Measurements from ENCODE around the gene GPN1.
A peak's percentile ranks its signal among the peaks of the same experiment; 100 is the strongest.
"Not testable (repeated sequence)": the region's sequence is repeated elsewhere in the genome, so short reads cannot be mapped to it uniquely, and the experiment has no call there.

GPN1 gene

DNA sequence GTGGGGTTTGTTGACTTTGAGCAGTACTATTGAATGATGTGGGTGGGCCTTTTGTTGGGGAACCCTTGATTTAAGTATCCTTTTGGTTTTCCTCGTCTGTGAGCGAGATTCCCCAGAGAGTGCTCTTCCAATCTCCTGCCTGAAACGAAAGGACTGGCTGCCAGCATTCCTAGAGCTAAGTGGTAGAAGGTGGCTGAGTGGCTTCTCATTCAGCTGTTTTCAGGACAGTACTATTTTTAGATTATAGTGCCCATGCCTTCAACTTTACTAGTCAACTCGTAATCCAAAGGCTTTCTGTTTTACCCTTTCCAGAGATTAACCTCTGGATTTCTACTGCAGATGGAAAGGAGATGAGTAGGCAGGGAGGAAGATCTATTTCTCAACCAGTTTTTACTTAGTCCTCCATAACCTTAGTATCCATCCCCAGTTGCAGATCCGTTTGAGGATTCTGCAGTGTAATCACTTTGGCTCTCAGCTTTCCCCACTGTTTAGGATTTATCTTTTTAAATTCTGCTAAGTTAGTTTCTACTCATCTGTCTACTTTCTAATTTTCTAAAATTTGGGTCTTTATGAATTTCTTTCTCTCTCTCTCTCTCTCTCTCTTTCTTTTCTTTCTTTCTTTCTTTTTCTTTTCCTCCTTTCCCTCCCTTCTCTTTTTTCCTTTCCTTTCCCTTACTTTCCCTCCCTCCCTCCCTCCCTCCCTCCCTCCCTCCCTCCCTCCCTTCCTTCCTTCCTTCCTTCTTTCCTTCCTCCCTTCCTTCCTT lies 44.1 kb downstream of the GPN1 start:
- DNase-seq, result no peak

GRCh38 chr2:27680571-27680970 lies 51.7 kb downstream of the GPN1 start:
- DNase-seq, result no peak

DNA sequence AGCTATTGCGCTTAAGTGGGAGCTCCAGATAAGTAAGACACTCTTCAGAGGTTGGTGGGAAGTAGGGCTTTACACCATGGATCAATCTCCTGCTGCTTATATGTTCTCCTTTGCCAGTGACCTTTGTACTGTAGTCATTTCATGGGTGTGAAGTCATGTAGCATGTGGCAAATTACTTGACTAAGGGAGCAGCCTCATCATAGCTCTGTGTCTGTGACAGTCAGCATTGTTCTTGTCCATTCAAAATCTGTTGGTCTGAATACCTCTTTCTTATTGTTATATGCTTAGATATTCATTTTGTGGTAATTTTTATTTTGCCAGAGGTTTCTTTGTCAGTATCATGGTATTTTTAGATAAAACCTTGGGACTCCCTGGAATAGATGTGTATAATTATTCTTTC lies 53.0 kb downstream of the GPN1 start:
- no peak for DNase-seq

DNA sequence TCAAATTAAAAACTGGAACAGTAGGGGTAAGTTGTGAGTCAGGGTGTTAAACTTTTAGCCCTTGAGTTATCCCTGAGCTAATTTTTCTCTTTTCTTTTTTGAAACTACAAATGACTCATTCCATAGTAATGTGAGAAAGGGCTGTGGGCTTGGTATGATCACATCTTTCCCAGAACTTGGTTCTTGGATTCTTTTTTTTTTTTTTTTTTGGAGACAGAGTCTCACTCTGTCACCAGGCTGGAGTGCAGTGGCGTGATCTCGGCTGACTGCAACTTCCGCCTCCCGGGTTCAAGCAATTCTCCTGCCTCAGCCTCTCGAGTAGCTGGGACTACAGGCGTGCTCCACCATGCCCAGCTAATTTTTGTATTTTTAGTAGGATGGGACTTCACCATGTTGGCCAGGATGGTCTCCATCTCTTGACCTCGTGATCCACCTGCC lies 53.5 kb downstream of the GPN1 start:
- DNase-seq, result not testable (repeated sequence)

DNA sequence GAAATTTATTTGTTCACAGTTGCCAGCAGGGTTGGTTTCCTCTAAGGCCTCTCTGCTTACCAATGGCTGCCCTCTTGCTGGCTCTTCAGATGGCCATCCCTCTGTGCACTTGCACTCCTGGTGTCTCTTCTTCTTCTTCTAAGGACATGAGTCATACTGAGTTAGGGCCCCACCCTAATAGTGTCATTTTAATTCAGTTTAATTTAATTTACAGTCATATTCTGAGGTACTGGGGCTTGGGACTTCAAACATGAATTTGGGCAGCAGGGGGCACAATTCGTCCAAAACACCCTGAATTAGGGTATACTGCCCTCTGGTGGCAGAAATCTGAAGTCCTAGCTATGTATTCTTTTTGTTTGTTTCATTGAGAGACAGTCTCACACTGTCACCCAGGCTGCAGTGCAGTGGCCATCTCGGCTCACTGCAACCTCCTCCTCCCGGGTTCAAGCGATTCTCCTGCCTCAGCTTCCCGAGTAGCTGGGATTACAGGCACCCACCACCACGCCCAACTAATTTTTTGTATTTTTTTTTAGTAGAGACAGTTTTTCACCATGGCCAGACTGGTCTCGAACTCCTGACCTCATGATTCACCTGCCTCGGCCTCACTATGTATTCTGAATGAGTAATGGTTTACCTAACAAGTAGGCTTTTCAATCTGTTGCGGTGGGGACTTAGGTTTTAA lies 54.7 kb downstream of the GPN1 start:
- DNase-seq, result peak; percentile 67

DNA sequence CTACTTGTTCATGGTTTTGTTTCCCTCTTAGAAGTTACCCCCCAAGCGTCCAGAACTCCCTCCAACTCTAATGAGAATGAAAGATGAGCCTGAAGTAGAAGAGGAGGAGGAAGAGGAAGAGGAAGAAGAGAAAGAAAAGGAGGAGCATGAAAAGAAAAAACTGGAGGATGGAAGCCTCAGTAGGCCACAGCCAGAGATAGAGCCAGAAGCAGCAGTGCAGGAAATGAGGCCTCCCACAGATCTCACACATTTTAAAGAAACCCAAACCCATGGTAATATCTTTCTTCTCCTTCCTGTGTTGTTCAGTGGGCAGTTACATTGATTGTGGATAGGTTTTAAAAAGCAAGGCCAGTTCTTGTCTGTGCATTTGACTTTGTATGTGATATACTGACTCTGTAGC lies 56.2 kb downstream of the GPN1 start:
- DNase-seq, result not testable (repeated sequence)

GRCh38 chr2:27685577-27685976 lies 56.7 kb downstream of the GPN1 start:
- no peak for DNase-seq

GRCh38 chr2:27687232-27687631 lies 58.4 kb downstream of the GPN1 start:
- DNase-seq, result no peak

- no peak for DNase-seq
Observed at GRCh38 chr2:27689424-27689823, 60.6 kb downstream of the GPN1 start.

DNA sequence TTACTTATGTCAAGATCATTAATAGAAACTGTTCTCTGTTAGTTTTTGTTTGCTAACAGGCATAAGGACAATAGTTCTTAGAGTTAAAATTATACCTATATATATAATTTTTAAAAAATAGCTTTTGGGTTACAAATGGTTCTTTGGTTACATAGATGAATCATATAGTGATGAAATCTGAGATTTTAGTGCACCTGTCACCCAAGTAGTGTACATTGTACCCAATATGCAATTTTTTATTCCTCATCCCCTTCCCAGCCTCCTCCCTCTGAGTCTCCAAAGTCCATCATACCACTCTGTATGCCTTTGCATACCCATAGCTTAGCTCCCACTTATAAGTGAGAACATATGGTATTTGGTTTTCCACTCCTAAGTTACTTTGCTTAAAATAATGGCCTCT lies 61.2 kb downstream of the GPN1 start:
- no peak for DNase-seq

DNA sequence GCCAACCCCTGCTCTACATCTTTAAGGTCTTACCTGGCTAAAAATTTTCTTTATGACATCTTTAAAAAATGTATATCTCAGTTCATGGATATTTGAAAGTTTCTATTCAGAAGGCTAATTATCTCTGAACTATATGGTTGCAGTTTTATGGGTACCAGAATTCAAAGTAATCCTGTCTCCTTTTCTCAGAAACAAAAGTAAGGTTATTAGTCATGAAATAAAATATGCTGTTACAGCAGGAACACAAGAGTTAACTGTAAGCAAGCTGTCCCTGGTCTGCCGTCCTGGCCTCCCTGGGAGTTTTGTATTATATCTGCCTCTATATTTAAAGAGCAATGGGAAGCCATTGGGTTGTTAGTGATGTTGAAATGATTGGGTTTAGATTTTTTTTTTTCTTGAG lies 68.8 kb downstream of the GPN1 start:
- DNase-seq, result no peak

All from NCI-H1048 (cell line).